RWPE1 (cell line): ENCODE data around the gene CFAP221.

Experiments used
- CTCF ChIA-PET: fragments of 350-600 bp; sonication (Branson Sonifier 250); formaldehyde crosslinking; extraction: SDS; loops from one replicate; lab custom pipeline; 2021; lab: Yijun Ruan, JAX
- POLR2A ChIA-PET: fragments of 400-600 bp; formaldehyde crosslinking; extraction: SDS; loops from one replicate; lab custom pipeline; 2020; ENCODE audit warnings: antibody characterized with exemption; ENCODE audit not compliant: low non-redundant PET; lab: Yijun Ruan, JAX
- DNase-seq: peaks from one replicate; pipeline ENCODE4 v3.0.0; 2012; ENCODE audit warnings: low spot score
- H3K27ac ChIP-seq: fragments of 450-650 bp; 2 replicates; pipeline ENCODE4 v1.5.1; 2017
- CTCF ChIP-seq: fragments of 450-650 bp; conservative IDR thresholded peaks from 2 replicates; pipeline ENCODE4 v1.5.1; 2017; ENCODE audit warnings: low read depth, mild to moderate bottlenecking

The CFAP221 gene

DNA sequence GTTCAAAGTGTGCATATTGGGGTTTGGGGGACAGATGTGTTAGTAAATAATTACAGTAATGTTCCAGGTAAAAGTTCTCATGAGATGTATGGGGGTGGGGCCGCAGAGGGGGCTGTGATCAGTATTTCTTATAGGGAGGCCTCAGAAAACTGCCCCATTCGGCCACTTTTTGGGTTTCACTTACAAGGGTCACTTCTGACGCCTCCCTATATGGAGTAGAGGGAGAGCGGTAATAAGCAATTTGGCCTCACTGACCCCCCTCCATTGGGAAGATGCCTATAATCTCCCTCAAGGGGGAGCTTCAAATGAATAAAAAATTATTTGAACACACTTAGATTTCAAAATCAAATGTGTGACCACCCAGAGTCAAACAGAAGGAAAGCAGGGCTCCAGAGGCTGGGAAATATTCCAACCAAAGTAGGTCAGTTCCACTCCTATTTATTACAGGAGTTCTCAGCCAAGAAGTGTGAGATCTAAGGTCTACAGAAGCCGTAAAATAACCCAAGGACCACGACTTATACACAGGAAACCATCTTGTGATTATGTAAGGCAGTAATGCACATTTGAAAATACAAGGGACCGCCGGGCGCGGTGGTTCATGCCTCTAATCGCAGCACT, 22.7 kb upstream of the CFAP221 start:
- POLR2A ChIA-PET = no interaction called here
- no peak for DNase-seq
- CTCF ChIA-PET = no interaction called here
- TF ChIP-seq CTCF = no peak
- no peak overlapping the region for H3K27ac ChIP-seq

- no peak overlapping the region for H3K27ac ChIP-seq
- CTCF ChIA-PET = no interaction called here
- TF ChIP-seq CTCF = no peak
- POLR2A ChIA-PET = no interaction called here
- no peak for DNase-seq
Measured at GRCh38 chr2:119522671-119523070, 21.6 kb upstream of the CFAP221 start.

DNA sequence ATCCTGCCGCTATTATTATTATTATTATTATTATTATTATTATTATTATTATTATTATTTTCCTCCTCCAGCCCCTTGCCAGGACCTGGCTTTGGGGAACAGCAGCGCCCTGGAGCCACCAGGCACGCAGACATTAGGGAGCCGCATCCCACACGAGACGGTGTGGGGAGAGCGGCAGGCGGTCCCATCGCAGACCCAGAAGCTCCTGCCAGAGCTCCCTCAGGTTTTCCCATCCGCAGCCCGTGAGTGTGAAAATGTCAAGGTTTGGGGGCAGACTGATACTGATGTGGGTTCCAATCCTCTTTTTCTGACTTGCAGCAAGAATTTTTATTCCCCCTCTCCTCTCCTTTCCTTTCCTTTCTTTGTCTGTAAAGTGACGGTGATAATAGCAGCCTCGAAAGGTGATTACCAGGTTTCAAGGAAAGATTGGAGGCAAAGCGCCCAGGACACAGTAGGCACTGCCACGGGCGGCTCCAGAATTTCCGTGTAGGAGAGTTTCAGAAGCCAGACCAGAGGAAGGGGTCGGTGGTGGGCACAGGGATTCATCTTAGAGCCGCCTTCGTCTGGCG, 20.8 kb upstream of the CFAP221 start:
- ChIA-PET POLR2A (no interaction called here), CTCF (interaction anchor here (0.7 to 1.1 kb wide), 2 partner anchors 13 to 118 kb away, joined by 3 to 4 read pairs; no protein-coding TSS in a partner anchor)
- no peak for DNase-seq
- TF ChIP-seq CTCF = no peak
- H3K27ac ChIP-seq = no peak overlapping the region

DNA sequence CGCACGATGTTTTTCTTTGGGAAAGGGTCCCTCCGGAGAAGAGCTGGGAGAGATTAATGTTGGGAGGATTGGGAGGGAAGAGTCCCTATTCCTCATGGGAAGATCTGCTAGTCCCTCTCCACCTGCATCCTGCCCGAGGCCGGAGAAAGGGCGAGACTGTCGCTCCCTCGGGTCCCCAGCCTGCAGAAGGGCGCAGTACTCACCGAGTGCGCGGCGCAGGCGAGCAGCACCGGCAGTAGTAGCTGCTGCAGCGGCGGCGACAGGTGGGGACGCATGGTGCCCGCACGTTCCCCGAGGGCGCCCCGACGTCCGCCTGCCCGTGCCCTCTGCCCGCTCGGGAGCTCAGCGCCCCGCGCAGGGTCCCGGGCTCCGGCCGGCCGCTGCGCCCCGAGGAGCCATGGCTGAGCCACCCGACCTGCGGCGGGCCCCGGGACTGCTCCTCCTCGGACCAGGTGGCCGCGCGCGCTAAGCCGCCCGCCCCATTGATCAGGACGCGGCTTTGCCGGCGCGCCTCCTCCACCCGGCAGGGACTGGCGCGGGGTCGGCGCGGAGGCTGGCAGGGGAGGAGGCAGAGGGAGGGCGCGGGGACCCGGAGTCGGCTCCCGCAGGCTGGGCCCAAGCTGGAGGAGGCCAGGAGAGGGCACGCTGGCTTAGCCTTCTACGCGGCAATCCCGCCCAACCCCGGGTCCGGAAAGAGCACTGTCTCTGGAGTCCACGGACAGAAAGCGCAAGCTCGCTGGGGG, 20.1 kb upstream of the CFAP221 start, which contains the start of gene SCTR:
TSS of gene SCTR (minus strand) at position 532 of the 743 bp plus-strand sequence. CDS start at position 275, 257 bp downstream.
- ChIA-PET CTCF (interaction anchor here (0.6 to 1.1 kb wide), 3 partner anchors 12 to 233 kb away, joined by 3 to 4 read pairs (median 3); no protein-coding TSS in a partner anchor), POLR2A (no interaction called here)
- no peak for DNase-seq
- no peak within 1 kb of the TSS for H3K27ac ChIP-seq
- no peak for TF ChIP-seq CTCF

DNA sequence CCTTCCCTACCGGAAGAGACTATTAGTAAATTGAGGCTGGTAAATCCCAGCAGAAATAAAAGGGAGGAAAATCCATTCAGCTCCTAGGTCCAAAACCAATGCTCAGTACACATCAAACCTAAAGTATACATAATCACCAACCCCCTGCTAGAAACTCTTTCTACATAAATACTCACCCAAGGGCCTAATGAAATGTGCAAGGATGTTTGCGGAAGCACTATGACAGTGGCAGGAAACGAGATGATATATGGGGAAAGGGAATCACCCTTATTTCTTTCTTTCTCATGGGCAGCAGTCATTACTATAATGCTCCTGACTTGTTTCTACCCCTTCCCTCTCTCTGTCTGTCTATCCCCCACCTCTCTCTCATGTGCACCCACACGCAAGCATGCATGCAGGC, 18.6 kb upstream of the CFAP221 start:
- TF ChIP-seq CTCF = no peak
- CTCF ChIA-PET = no interaction called here
- no peak overlapping the region for H3K27ac ChIP-seq
- no peak for DNase-seq
- POLR2A ChIA-PET = no interaction called here

GRCh38 chr2:119527999-119528398, 16.2 kb upstream of the CFAP221 start:
- POLR2A ChIA-PET = no interaction called here

More at GRCh38 chr2:119527999-119528398, 16.2 kb upstream of the CFAP221 start:
- DNase-seq = no peak
- H3K27ac ChIP-seq = no peak overlapping the region
- TF ChIP-seq CTCF = no peak
- CTCF ChIA-PET = no interaction called here
